22Rv1 (cell line): ENCODE data around the gene TREML1.

Experiments used
- H3K27ac ChIP-seq: fragments of 450-650 bp; 2 replicates; pipeline ENCODE4 v1.5.1; 2017
- ZFX ChIP-seq: fragments of 450-650 bp; IDR thresholded peaks from 2 replicates; pipeline ENCODE4 v1.6.1; 2017; ENCODE audit warnings: antibody characterized with exemption, borderline replicate concordance
- TF ChIP-seq, protein P1 (sequence below): fragments of 450-650 bp; IDR thresholded peaks from 2 replicates; pipeline ENCODE4 v1.5.1; 2017; ENCODE audit warnings: mild to moderate bottlenecking

The TREML1 gene

DNA sequence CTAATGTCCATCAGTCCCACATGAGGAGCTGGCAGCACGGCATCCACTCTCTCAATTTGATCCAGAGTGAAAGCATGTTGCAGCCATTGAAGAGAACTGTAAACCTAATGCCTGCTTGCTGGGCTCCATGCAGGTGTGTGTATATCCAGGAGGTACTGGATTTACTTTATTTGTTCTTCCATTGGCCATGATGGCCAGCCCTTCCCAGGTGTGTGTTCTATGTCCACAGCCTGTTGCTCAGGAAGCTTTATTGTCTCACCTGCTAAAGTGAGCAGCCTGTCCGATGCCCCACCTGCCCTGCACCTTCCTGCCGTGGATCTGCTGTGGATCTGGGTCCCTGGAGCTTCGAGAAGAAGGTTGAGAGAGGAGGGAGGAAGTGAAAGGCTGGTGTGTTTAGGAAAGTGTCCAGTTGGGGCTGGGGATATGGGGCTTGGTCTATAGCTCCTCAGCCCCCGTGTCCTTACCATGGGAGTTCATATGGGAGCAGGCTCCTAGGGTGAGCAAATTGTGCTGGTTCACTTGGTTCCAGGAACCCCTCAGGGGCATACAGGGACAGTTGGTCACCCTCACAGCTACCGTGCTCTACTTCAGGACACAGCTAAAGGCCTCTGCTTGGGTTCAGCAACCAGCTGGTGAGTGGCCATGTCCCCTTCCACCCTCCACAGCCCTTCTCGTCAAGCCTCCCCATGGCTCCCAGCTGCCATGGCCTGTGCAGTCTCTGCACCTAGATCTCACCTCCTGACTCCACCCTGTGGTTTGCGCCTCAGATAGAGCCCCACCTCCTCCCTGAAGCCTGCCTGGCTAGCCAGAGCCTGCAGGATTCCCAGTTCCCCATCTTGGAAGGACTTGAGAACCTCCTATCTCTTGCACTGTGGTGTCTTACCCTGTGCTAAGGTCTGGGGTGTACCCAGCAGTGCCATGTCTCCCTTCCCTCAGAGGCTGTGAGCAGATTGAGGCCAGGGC is 34.1 kb upstream of the TREML1 start:
- TF ChIP-seq, protein P1, sequence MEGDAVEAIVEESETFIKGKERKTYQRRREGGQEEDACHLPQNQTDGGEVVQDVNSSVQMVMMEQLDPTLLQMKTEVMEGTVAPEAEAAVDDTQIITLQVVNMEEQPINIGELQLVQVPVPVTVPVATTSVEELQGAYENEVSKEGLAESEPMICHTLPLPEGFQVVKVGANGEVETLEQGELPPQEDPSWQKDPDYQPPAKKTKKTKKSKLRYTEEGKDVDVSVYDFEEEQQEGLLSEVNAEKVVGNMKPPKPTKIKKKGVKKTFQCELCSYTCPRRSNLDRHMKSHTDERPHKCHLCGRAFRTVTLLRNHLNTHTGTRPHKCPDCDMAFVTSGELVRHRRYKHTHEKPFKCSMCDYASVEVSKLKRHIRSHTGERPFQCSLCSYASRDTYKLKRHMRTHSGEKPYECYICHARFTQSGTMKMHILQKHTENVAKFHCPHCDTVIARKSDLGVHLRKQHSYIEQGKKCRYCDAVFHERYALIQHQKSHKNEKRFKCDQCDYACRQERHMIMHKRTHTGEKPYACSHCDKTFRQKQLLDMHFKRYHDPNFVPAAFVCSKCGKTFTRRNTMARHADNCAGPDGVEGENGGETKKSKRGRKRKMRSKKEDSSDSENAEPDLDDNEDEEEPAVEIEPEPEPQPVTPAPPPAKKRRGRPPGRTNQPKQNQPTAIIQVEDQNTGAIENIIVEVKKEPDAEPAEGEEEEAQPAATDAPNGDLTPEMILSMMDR: no peak
- TF ChIP-seq ZFX: no peak
- no peak overlapping the region for H3K27ac ChIP-seq

GRCh38 chr6:41186031-41186562 is 31.9 kb upstream of the TREML1 start:
- no peak overlapping the region for H3K27ac ChIP-seq
- TF ChIP-seq, protein P1: no peak

DNA sequence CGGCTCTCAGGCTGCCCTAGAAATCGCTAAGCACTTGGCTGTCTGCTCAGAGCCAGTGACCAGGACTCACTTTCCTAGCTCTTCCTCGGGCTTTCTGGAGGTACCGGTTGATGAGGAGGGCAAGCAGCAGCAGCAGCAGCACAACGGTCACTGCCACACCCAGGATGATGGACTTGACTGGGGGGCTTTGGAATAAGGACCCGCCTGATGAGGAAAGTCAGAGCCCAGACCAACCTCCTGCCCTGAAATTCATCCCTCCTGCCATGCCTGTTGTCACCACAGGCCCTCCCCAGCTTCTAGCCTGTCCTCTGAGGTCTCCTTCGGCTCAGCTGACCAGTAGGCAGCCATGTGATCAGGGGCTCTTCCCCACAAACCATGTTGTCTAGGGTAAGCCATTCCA is 30.6 kb upstream of the TREML1 start:
- TF ChIP-seq, protein P1: no peak
- no peak for TF ChIP-seq ZFX
- no peak overlapping the region for H3K27ac ChIP-seq

GRCh38 chr6:41182069-41183034 is 28.2 kb upstream of the TREML1 start:
- TF ChIP-seq, protein P1: peak; percentile 68
- no peak for TF ChIP-seq ZFX
- H3K27ac ChIP-seq: no peak overlapping the region

DNA sequence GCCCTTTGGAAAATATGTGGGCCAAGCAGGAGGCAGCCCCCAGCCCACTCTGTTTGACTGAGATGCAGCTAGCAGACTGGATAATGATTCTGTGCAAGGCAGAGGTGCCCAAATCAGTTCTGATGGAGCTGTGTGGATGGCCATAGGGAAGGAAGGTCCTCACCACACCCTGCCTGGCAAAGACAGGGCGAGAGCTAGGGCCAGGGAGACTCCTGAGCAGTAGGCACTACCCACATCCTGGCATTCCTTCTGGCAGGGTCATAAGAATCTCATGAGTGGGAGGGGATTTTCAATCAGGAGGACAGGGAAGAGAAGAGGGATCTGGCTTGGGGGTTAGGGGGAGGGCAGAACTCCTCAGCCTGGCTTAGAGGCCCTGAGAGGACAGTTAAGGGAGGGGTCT is 27.4 kb upstream of the TREML1 start:
- H3K27ac ChIP-seq: no peak overlapping the region
- no peak for TF ChIP-seq ZFX
- TF ChIP-seq, protein P1: no peak

DNA sequence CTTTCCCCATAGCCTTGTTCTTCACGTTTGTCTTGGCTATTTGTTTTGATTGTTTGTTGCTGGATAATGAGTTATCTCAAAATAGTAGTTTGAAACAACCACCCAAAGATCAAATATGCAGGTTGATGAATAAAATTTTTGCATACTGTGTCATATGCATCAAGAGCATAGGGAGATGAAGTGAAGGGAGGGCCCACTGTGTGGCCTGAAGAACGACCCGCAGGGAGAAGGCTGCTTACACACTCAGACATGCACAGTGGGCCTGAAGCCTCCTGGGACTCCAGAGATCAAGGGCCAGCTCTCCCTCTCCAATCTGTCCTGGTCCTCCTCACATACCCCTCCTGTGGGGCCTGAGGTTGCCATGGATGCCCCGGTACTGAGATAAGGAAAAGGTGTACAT is 25.0 kb upstream of the TREML1 start:
- TF ChIP-seq, protein P1: no peak
- TF ChIP-seq ZFX: no peak
- no peak overlapping the region for H3K27ac ChIP-seq
